ENCODE results near the gene MAGI2. TPM values are rescaled to one million over a fixed set of nuclear protein-coding genes. Genes with fewer than 3 reads are reported as not detected.

MAGI2 gene
- total and polyA plus RNA-seq, 2 donors (not counting 3 experiments of a cell fraction or from before 2014, with no cell fraction given), result 0.28 to 6.0 TPM

DNA sequence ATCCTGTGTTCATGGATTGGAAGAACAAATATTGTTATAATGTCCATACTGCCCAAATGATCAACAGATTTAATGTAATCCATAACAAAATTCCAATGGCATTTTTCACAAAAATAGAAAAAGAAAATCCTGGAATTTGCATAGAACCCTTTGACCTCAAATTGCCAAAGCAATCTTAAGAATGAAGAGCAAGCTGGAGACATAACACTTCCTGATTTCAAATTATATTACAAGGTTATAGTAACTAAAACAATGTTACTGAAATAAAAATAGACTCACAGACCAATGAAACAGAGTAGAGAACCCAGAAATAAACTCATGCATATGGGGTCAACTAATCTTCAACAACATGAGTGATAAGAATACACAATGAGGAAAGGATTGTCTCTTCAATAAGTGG lies 1352.4 kb downstream of the MAGI2 start:
- Histone ChIP-seq H3K9me1 (replicated peaks; ENCODE audit: control insufficient read depth, extremely low read depth, insufficient read depth, low read length) (no peaks in the 10 kb centered on the region), H3K36me3 (ENCODE audit: control insufficient read depth in 2 of 2, extremely low read depth in 1 of 2, insufficient read depth in 2 of 2, low read length in 2 of 2) (no peaks in the 10 kb centered on the region), H4K20me1 (replicated peaks; ENCODE audit: control insufficient read depth, extremely low read depth, insufficient read depth, low read length) (no peaks in the 10 kb centered on the region), H3K27ac (ENCODE audit: insufficient read depth, low read depth, low read length) (no peak overlapping the region), H3K9me3 (replicated peaks; ENCODE audit: control insufficient read depth, insufficient read depth, low read length) (no peaks in the 10 kb centered on the region), H3K4me1 (ENCODE audit: control insufficient read depth, extremely low read depth, insufficient read depth, low read length) (no peaks in the 10 kb centered on the region), H2AFZ (ENCODE audit: low read depth, low read length) (no peak overlapping the region), H3K9ac (replicated peaks; ENCODE audit: extremely low read depth, insufficient read depth, low read length) (no peak overlapping the region), H3K79me2 (ENCODE audit: control insufficient read depth, insufficient read depth, low read length) (no peaks in the 10 kb centered on the region), H3K27me3 (ENCODE audit: control insufficient read depth in 2 of 2, insufficient read depth in 2 of 2, low read length in 2 of 2) (no peaks in the 10 kb centered on the region), H3K4me3 (replicated peaks in 1 of 3; ENCODE audit: insufficient read depth in 1 of 3, low read depth in 1 of 3, low read length in 3 of 3) (no peak overlapping the region), H3K4me2 (ENCODE audit: insufficient read depth, low read length) (no peak overlapping the region)
- ChIA-PET CTCF (no interaction called here), POLR2A (no interaction called here)
- no peak for TF ChIP-seq EZH2 (IDR thresholded peaks at IDR 0.05; ENCODE audit: borderline replicate concordance, low read depth, low read length, severe bottlenecking)
- no peak for TF ChIP-seq FOS (IDR thresholded peaks at IDR 0.05; ENCODE audit: borderline replicate concordance, insufficient read depth, low read length)
- TF ChIP-seq JUN (IDR thresholded peaks at IDR 0.05; ENCODE audit: borderline replicate concordance, insufficient read depth, insufficient read length, low read depth), result no peak
- TF ChIP-seq POLR2AphosphoS5 (IDR thresholded peaks at IDR 0.05; ENCODE audit: insufficient read depth, low read depth, low read length), result no peak
- no peak for TF ChIP-seq POLR2A (IDR thresholded peaks at IDR 0.05; ENCODE audit: low read depth, low read length)
- TF ChIP-seq GATA2 (IDR thresholded peaks at IDR 0.05; ENCODE audit: insufficient read depth, insufficient read length, low read depth, low read length), result no peak
- no peak for TF ChIP-seq CTCF (IDR thresholded peaks at IDR 0.05; ENCODE audit: extremely low read depth in 1 of 2, insufficient read depth in 1 of 2, low read depth in 1 of 2, low read length in 2 of 2)
- TF ChIP-seq, protein P1, sequence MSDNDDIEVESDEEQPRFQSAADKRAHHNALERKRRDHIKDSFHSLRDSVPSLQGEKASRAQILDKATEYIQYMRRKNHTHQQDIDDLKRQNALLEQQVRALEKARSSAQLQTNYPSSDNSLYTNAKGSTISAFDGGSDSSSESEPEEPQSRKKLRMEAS (IDR thresholded peaks at IDR 0.05; ENCODE audit: insufficient read depth, insufficient read length), result no peak
- no peak for TF ChIP-seq MYC (IDR thresholded peaks at IDR 0.05; ENCODE audit: low read depth, low read length)
- DNase-seq (ENCODE audit: low read depth, low spot score) (no peak), FAIRE-seq (no peak)
- intact Hi-C loops (cut with micrococcal nuclease) (no loop called here), dilution Hi-C loops (cut with MboI; ENCODE audit: extremely low pct_ligation_motif_present, low sequenced_read_pairs) (no loop called here)
- no TSS peak for BruUV-seq (replicated peaks)
